Right lung (tissue), 5 donors: ENCODE measurements around the gene PTCH2. TPM values are rescaled to one million over a fixed set of nuclear protein-coding genes. Genes with fewer than 3 reads are reported as not detected.
"Not testable (repeated sequence)": the region's sequence is repeated elsewhere in the genome, so short reads cannot be mapped to it uniquely, and the experiment has no call there.

Experiments
- DNase-seq, 2 donors: peaks; one replicate each; pipeline ENCODE4 v3.0.0-alpha.2; 2013
- polyA plus RNA-seq, 5 donors: library from polyadenylated mRNA; unstranded; fragments of 120-200 nt; gene quantifications; one replicate each; pipeline versions ENCODE4 v1.2.1 to v1.2.3, GENCODE V29; 2013; ENCODE audit warnings: inconsistent platforms in 1 of 5, low replicate concordance in 1 of 5; ENCODE audit not compliant: insufficient read length in 5 of 5, insufficient read depth in 1 of 5

The PTCH2 gene
- polyA plus RNA-seq, 5 donors: 5.2 to 9.7 (median 6.0) TPM

GRCh38 chr1:44839576-44839975 lies 3.5 kb downstream of the PTCH2 start:
- no peak for DNase-seq

- not testable (repeated sequence) for DNase-seq
These were observed 4.8 kb downstream of the PTCH2 start for GRCh38 chr1:44838294-44838693.

DNA sequence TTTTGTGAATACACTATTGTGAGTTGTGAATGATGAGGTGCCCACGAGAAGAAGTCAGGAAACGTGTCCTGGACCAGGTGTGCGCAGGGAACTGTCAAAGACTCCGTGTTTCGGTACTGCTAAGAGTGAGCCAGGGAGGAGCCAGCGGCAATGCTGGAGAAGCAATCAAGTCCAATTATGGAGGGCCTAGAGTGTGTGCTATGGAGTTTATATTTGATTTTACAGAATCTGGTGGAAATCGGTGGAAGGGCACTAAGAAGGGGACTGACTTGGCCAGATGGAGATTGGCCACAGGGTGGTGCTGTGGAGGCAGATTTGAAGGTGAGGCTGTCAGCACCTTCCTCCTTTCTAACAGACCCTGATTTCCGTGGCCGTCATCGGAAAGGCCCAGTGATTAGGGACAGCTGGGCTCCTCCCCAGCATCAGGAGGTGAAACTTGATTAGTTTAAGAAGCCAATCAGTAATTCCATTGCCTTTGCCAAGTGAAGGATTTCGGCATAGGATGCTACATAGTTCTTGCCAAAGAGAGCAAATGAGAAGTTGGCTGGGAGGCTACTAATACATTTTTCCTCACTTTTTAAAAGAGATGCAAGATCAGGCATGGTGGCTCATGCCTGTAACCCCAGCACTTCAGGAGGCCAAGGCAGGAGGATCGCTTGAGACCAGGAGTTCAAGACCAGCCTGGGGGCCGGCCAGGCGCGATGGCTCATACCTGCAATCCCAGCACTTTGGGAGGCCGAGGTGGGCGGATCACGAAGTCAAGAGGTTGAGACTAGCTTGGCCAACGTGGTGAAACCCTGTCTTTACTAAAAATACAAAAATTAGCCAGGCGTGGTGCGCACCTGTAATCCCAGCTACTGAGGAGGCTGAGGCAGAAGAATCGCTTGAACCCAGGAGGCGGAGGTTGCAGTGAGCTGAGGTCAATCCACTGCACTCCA lies 7.0 kb downstream of the PTCH2 start:
- peak in 1 of 2 donors; percentile 74 for DNase-seq

GRCh38 chr1:44834328-44834727 lies 8.7 kb downstream of the PTCH2 start:
- no peak for DNase-seq

DNA sequence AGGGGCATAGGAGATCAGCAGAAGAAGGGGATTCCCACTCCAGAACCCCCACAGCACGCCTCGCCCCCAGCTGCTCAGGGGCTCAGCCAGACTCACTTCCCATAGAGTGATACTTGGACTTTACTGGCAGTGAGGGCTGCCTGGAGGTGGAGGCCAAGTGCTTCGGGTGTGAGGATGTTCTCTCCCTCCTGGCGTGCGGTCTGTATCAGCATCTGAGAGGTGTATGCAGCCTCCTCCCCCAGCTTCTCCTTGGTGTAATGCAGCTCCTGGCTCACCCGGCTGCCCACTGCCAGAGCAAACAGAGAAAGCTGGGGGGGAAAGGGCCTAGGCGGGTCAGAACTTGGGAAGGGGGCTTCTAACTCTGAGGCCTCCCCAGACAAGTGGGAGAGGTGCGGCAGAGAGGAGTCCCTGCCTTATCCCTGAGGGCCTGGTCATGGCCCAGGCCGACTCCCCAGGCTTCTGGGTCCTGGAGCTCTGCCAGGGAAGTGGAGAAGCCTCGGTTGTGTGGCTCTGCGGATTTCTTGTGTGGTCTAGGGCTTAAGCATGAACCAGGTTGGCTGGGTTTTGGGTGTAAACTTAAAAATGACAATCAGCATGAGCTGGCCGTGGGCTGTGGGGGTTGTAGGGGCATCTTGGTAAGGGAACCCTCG lies 10.9 kb downstream of the PTCH2 start:
- DNase-seq: no peak

- no peak for DNase-seq
These were observed 11.5 kb downstream of the PTCH2 start for GRCh38 chr1:44831516-44831915.

DNA sequence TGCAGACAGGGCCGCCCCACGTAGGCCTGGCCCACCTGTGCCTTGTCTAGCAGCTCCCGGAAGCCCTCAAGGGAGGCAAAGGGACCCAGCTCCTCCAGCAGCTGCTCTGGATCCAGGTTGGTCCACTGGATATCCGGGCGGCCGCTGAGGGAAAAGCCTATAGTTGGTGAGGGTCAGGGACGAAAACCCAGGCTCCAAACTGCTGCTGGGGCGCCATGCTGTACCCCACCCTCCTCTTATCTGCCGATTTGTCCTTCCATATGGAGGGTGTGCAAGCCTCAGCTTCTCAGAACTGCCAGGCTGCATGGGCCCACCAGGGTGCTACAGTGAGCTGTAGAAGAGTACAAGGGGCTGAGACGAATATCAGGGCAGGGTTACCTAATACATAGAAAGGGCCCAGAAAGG lies 12.2 kb downstream of the PTCH2 start:
- no peak for DNase-seq

DNA sequence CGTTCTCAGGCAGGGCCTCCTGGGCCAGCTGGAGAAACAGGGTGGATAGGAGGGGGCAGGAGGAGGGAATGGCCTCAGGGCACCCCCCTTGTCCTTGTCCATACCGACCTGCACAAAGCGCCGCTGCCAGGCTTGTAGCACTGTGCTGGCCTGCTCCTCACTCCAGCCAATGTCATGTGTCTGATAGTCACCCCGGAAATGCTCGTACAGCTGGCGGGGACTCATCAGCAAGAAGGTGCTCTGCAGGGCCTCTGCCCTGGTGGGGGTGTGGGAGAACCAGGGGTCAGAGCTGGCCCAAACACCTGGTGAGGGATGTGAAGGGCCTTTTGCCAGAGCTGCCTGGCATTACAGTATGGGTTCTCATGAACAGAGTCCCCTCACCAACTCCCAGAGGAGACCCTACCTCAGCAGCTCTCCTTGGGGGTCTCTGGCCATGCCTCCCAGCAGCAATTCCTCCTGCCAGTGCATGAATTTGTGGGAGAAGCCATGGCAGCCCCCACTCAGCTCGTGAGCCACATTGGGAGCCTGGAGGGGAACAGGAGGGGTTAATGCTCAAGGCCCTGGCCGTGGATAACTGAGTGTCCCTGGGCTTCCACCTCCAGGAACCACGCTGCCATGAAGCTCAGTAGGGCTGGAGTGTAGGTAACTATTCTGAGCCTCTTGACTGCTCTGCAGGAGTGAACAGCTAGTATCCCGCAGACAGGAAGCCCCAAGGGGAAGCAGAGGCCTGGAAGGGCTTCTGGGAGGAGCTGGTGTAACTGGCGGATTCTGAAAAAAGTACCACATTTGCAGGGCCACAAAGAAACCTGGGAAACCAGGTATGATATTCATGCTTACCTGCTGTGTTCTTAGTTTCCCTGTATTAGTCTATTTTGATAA lies 13.3 kb downstream of the PTCH2 start:
- DNase-seq: no peak

- no peak for DNase-seq
These were observed 14.1 kb downstream of the PTCH2 start for GRCh38 chr1:44828841-44829440.

- DNase-seq: no peak
These were observed 14.9 kb downstream of the PTCH2 start for GRCh38 chr1:44828003-44828651.

DNA sequence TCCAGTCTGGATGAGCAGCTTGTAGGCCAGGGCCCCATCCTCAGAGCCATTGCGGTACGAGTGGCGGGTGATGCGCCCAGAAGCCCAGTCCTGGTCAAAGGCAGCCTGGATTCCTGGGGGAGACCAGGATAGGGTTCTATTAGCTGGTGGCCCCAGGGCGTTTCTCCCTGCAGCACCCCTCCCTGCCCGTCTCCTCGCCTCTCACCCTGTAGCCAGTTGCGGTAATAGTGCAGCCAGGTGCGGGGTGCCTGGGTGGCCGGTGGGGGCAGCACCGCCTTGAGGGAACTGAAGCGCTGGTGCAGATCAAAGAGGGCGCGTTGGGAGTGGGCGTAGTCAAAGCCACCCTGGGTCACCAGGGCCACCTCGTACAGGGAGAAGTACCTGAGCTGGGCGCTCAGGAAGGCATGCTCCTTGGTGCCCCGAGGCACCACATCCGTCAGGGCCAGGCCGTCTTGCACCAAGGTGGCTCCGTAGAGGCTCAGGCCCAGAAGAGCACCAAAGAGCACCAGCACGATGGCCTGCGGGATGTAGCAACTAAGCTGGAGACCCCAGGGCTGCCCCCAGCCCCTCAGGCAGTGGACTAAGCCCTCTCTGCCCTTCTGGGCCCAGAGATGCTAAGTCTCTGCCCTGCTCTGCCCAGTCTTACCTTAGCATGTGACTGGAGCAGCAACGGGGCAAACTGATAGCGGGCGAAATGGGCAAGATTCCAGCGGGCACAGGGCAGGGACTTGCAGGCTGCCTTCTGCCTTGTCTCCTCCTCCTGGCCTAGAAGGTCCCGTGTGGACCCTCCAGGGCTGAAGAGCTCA lies 15.7 kb downstream of the PTCH2 start:
- no peak for DNase-seq

GRCh38 chr1:44826375-44827196 lies 16.5 kb downstream of the PTCH2 start:
- DNase-seq: no peak

DNA sequence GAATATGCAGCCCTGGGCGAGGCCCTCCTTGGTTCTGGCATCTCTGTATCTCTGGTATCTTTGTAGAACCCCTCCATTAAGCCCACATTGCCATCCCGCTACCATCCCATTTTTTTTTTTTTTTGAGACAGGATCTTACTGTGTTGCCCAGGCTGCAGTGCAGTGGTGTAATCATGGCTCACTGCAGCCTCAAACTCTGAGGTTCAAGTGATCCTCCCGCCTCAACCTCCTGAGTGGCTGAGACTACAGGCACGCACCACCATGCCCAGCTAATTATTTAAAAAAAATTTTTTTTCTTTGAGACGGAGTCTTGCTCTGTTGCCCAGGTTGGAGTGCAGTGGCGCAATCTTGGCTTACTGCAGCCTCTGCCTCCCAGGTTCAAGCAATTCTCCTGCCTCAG lies 18.7 kb downstream of the PTCH2 start:
- DNase-seq: not testable (repeated sequence)

DNA sequence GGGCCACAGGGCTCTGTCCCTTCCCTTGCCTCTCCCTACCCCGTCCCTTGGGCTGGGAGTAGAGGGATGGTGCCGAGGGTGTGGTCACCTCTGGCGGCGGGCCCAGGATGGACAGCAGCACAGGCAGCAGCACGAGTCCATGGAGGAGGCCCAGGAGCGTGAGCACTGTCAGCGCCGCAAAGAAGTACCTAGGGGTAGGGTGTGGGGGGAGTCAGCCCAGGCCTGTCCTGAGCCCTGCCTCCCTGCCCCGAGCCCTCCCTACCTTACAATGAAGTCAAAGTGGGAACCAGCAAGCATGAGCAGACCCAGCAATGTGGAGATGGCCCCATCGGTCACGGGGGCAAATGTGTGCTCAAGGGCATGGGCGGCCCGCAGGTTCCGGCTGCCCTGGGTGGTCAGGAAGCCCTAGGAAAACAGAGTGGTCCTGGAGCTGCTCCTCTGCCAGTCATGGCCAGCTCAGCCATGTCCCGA lies 20.0 kb downstream of the PTCH2 start:
- no peak for DNase-seq

DNA sequence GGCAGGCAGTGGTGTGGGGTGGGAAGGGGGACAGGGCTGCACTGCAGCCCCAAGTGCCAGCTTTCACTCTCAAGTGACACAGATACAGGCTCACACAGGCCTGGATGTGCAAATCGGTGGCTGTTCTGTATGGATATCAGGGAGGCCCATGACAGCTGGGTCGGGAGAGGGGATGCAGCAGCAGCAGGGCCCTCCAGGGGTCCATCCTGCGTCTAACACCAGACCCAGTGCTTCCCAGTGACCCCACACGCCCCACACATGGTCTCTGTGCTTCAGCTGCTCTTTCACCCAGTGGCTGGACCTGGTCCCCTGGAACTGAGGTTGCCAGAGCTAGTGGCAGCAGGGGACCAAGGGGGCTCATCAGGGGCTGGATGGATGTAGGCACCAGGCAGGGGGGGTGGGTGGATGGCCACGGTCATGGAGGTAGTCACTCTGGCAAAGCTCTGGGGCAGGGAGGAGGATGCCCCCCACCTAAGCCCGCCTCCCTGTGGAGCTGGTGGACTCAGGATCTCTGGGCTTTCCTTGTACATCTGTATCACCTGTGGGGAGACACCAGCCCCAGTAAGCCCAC lies 20.8 kb downstream of the PTCH2 start:
- DNase-seq: no peak

- no peak for DNase-seq
These were observed 21.8 kb downstream of the PTCH2 start for GRCh38 chr1:44821240-44821715.

GRCh38 chr1:44820328-44821239 lies 22.5 kb downstream of the PTCH2 start:
- DNase-seq: no peak
